K562 (cell line): ENCODE results near the gene WDR81.

Experiments used
- ATF2 ChIP-seq: sonication (generic); formaldehyde crosslinking; IDR thresholded peaks from 2 replicates; pipeline ENCODE4 v1.8.1; 2022; ENCODE audit warnings: missing genetic modification reagents
- BRF1 ChIP-seq: IDR thresholded peaks from 3 replicates; pipeline ENCODE4 v1.6.1; 2011; ENCODE audit warnings: borderline replicate concordance, mild to moderate bottlenecking; ENCODE audit not compliant: insufficient read length; ENCODE audit errors: extremely low read depth
- CHD2 ChIP-seq: IDR thresholded peaks from 2 replicates; pipeline ENCODE4 v1.6.1; 2011; ENCODE audit warnings: low read depth, low read length
- CTCF ChIP-seq, 3 experiments: IDR thresholded peaks in 2 of 3; conservative IDR thresholded peaks in 1 of 3; 2 replicates each; pipeline ENCODE4 v1.5.1; 2011 to 2012; ENCODE audit warnings: low read length in 3 of 3, mild to moderate bottlenecking in 3 of 3, control low read depth in 2 of 3, improper control_type of control experiment in 1 of 3, inconsistent platforms in 1 of 3, low read depth in 1 of 3, mixed read lengths in 1 of 3, moderate library complexity in 1 of 3; ENCODE audit not compliant: insufficient read depth in 2 of 3
- E2F1 ChIP-seq: sonication (generic); formaldehyde crosslinking; IDR thresholded peaks from 2 replicates; pipeline ENCODE4 v1.8.1; 2023; ENCODE audit warnings: mild to moderate bottlenecking, missing genetic modification reagents, moderate library complexity
- GTF2F1 ChIP-seq: IDR thresholded peaks from 2 replicates; pipeline ENCODE4 v1.6.1; 2011; ENCODE audit warnings: low read depth, low read length, improper control_type of control experiment
- JUN ChIP-seq, 2 experiments: sonication (generic) in 1 of 2; formaldehyde crosslinking in 1 of 2; IDR thresholded peaks; 2 replicates each; pipeline versions ENCODE4 v1.6.1 to v1.8.0; 2012 to 2022; ENCODE audit warnings: borderline replicate concordance in 2 of 2, mild to moderate bottlenecking in 2 of 2, improper control_type of control experiment in 1 of 2, low read depth in 1 of 2, low read length in 1 of 2, missing genetic modification reagents in 1 of 2
- POLR2A ChIP-seq: fragments of 450-650 bp; conservative IDR thresholded peaks from 2 replicates; pipeline ENCODE4 v1.6.1; 2016
- REST ChIP-seq, 2 experiments: fragments of 450-650 bp; formaldehyde crosslinking in 1 of 2; IDR thresholded peaks; 2 replicates each; pipeline versions ENCODE4 v1.4.0 to v1.6.1; 2014 to 2020; ENCODE audit warnings: mild to moderate bottlenecking in 2 of 2, borderline replicate concordance in 1 of 2, low read depth in 1 of 2
- TEAD2 ChIP-seq: fragments of 450-650 bp; IDR thresholded peaks from 2 replicates; pipeline ENCODE4 v1.6.1; 2016; ENCODE audit warnings: missing genetic modification characterization, control low read depth, missing compliant biosample characterization
- ZBTB1 ChIP-seq: sonication (generic); formaldehyde crosslinking; IDR thresholded peaks from 2 replicates; pipeline ENCODE4 v1.8.1; 2023; ENCODE audit warnings: missing genetic modification reagents, low read depth, mild to moderate bottlenecking, borderline replicate concordance
- ZNF232 ChIP-seq: sonication (generic); formaldehyde crosslinking; IDR thresholded peaks from 2 replicates; pipeline ENCODE4 v1.8.0; 2022; ENCODE audit warnings: mild to moderate bottlenecking, missing genetic modification reagents

- TF ChIP-seq E2F1 (CRISPR knock-in tag), result no peak
- TF ChIP-seq POLR2A, result no peak
- no peak for TF ChIP-seq CTCF (IDR thresholded peaks at IDR 0.05 in 2 of 3, conservative IDR thresholded peaks at IDR 0.05 in 1 of 3; ENCODE audit: insufficient read depth in 2 of 3, low read depth in 1 of 3, low read length in 3 of 3)
- TF ChIP-seq GTF2F1, result no peak
- no peak for TF ChIP-seq JUN (IDR thresholded peaks at IDR 0.05; ENCODE audit: borderline replicate concordance, low read depth, low read length)
- no peak for TF ChIP-seq JUN (CRISPR knock-in tag; IDR thresholded peaks at IDR 0.05; ENCODE audit: borderline replicate concordance)
- TF ChIP-seq CHD2, result no peak
- TF ChIP-seq BRF1, result no peak
- no peak for TF ChIP-seq TEAD2 (tag)
- TF ChIP-seq REST (IDR thresholded peaks at IDR 0.05; ENCODE audit: borderline replicate concordance), result no peak
- no peak for TF ChIP-seq REST (CRISPR knock-in tag; IDR thresholded peaks at IDR 0.05; ENCODE audit: low read depth)
- no peak for TF ChIP-seq ZNF232 (CRISPR knock-in tag)
- no peak for TF ChIP-seq ZBTB1 (CRISPR knock-in tag)
- TF ChIP-seq ATF2, result no peak
Observed at GRCh38 chr17:1773696-1774181, 49.2 kb downstream of the WDR81 start.
